Hepatocyte (in vitro differentiated cells): ENCODE data around the gene RGS1.

Experiments
- CTCF ChIP-seq: fragments of 200-600 bp; sonication (generic); IDR thresholded peaks from 2 replicates; pipeline ENCODE4 v1.5.1; 2016; ENCODE audit warnings: antibody characterized with exemption, mild to moderate bottlenecking; ENCODE audit not compliant: poor library complexity
- EZH2 ChIP-seq: fragments of 200-600 bp; sonication (generic); IDR thresholded peaks from 2 replicates; pipeline ENCODE4 v1.6.1; 2016; ENCODE audit warnings: antibody characterized with exemption, mild to moderate bottlenecking, borderline replicate concordance

DNA sequence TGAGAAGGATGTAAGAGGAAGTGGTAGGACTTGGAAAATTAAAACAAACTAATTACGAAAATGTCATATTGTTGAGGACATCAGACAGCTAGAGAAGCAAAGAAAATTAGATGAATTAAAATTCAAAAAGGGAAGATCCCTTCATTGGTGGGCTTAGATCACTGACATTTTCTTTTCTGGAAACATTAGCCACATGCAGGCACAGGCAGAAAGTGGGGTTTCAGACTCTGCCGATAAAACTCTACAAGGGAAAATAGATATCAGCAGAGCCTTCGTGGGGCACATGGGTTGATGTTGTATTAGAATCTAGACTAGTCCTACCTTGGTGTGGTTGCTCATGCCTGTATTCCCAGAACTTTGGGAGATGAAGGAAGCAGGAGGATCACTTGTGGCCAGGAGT is 12.4 kb upstream of the RGS1 start:
- TF ChIP-seq CTCF (no peak), EZH2 (no peak)
